HL-60 (cell line): Measurements from ENCODE around the gene RUNX3.

Experiments
- DNase-seq, 2 experiments: peaks; one replicate each; pipeline ENCODE4 v3.0.0-alpha.2; 2010 to 2020; ENCODE audit warnings: low read depth in 1 of 2, low spot score in 1 of 2
- H3K27ac ChIP-seq: fragments of 250-450 bp; sonication (Bioruptor Pico); replicated peaks from 2 replicates; pipeline ENCODE4 v1.5.1; 2020; ENCODE audit warnings: mild to moderate bottlenecking, moderate library complexity
- H3K27me3 ChIP-seq: fragments of 250-450 bp; sonication (Bioruptor Pico); 2 replicates; pipeline ENCODE4 v1.5.1; 2021; ENCODE audit warnings: mild to moderate bottlenecking, moderate library complexity; ENCODE audit not compliant: insufficient read depth, poor library complexity, severe bottlenecking
- H3K4me3 ChIP-seq: replicated peaks from 2 replicates; pipeline ENCODE4 v1.5.1; 2011; ENCODE audit warnings: mild to moderate bottlenecking, control low read depth, low read length; ENCODE audit not compliant: insufficient read depth
- GABPA ChIP-seq: IDR thresholded peaks from 2 replicates; pipeline ENCODE4 v1.6.1; 2012; ENCODE audit warnings: low read depth
- POLR2AphosphoS5 ChIP-seq: IDR thresholded peaks from 2 replicates; pipeline ENCODE4 v1.6.1; 2012; ENCODE audit warnings: low read depth
- SPI1 ChIP-seq: IDR thresholded peaks from 2 replicates; pipeline ENCODE4 v1.6.1; 2012; ENCODE audit warnings: low read depth, mild to moderate bottlenecking, borderline replicate concordance
- TF ChIP-seq, protein P1 (sequence below): IDR thresholded peaks from 2 replicates; pipeline ENCODE4 v1.6.1; 2012; ENCODE audit warnings: low read depth; ENCODE audit not compliant: insufficient replicate concordance
- TF ChIP-seq, protein P2 (sequence below): IDR thresholded peaks from one replicate; pipeline ENCODE4 v1.5.1; 2011; ENCODE audit warnings: low read length, control low read depth, inconsistent platforms; ENCODE audit not compliant: insufficient read depth

Gene RUNX3

DNA sequence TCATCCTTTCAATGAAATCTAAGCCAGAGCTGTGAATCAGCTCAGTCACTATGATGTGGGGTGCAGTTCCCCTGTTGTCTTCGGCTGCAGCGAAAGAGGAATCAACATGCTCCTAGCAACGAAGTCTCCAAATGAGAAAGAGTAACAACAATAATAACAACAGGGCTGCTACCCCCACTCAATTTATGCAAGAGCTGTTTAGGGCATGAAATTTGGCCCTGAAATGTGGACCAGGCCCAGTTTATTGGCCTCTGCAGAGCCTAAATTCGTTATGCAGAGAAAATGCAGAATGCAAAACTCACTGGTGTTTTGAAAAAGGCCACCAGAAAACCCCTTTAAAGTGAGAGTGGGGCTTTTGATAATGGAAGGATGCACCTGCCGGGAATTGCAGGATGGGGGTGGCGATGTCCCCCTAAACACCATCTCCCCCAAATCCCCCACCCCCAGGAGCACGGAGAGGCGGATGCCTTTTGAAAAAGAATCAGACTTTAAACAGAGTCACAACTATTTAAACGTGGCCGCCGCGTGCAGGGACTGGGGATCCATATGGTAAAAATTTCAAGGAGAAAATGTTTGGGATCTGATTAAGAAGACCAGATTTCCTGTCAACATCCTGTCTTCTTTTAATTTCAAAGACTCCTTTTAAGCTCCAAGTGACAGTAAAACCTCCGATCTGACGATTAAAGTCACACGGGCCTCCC lies 1.9 kb downstream of the RUNX3 start:
- peak in 1 of 2 experiments; percentile 61 for DNase-seq
- H3K4me3 ChIP-seq: peak overlapping the region; percentile 75
- H3K27ac ChIP-seq: peak overlapping the region; percentile 93
- no peaks in the 10 kb centered on the region for H3K27me3 ChIP-seq
- TF ChIP-seq, protein P1, sequence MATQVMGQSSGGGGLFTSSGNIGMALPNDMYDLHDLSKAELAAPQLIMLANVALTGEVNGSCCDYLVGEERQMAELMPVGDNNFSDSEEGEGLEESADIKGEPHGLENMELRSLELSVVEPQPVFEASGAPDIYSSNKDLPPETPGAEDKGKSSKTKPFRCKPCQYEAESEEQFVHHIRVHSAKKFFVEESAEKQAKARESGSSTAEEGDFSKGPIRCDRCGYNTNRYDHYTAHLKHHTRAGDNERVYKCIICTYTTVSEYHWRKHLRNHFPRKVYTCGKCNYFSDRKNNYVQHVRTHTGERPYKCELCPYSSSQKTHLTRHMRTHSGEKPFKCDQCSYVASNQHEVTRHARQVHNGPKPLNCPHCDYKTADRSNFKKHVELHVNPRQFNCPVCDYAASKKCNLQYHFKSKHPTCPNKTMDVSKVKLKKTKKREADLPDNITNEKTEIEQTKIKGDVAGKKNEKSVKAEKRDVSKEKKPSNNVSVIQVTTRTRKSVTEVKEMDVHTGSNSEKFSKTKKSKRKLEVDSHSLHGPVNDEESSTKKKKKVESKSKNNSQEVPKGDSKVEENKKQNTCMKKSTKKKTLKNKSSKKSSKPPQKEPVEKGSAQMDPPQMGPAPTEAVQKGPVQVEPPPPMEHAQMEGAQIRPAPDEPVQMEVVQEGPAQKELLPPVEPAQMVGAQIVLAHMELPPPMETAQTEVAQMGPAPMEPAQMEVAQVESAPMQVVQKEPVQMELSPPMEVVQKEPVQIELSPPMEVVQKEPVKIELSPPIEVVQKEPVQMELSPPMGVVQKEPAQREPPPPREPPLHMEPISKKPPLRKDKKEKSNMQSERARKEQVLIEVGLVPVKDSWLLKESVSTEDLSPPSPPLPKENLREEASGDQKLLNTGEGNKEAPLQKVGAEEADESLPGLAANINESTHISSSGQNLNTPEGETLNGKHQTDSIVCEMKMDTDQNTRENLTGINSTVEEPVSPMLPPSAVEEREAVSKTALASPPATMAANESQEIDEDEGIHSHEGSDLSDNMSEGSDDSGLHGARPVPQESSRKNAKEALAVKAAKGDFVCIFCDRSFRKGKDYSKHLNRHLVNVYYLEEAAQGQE: no peak
- peak; percentile 30; the same call in 1 of the 2 replicates for TF ChIP-seq SPI1

DNA sequence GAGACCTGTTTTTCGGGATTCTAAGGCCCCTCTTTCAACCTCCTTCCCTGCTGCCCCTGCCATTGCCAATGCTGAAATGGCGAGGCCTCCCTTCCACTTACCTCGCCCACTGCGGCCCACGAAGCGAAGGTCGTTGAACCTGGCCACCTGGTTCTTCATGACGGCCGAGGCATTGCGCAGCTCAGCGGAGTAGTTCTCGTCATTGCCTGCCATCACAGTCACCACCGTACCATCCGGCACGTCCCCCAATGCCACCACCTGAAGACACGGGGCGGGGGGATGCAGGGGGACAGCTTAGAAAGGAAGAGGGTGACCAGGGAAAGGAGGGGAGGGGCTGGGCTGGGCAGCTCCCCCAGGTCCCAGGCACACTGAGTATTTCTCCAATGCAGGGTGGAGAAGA lies 2.6 kb downstream of the RUNX3 start:
- Histone ChIP-seq H3K27ac (peak overlapping the region; percentile 93), H3K27me3 (no peaks in the 10 kb centered on the region), H3K4me3 (no peak overlapping the region)
- no peak for DNase-seq
- TF ChIP-seq, protein P2, sequence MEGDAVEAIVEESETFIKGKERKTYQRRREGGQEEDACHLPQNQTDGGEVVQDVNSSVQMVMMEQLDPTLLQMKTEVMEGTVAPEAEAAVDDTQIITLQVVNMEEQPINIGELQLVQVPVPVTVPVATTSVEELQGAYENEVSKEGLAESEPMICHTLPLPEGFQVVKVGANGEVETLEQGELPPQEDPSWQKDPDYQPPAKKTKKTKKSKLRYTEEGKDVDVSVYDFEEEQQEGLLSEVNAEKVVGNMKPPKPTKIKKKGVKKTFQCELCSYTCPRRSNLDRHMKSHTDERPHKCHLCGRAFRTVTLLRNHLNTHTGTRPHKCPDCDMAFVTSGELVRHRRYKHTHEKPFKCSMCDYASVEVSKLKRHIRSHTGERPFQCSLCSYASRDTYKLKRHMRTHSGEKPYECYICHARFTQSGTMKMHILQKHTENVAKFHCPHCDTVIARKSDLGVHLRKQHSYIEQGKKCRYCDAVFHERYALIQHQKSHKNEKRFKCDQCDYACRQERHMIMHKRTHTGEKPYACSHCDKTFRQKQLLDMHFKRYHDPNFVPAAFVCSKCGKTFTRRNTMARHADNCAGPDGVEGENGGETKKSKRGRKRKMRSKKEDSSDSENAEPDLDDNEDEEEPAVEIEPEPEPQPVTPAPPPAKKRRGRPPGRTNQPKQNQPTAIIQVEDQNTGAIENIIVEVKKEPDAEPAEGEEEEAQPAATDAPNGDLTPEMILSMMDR: no peak
- TF ChIP-seq SPI1 (no peak), POLR2AphosphoS5 (0 out of 2 replicates have a peak, but pooled peaks have one; percentile 24)

DNA sequence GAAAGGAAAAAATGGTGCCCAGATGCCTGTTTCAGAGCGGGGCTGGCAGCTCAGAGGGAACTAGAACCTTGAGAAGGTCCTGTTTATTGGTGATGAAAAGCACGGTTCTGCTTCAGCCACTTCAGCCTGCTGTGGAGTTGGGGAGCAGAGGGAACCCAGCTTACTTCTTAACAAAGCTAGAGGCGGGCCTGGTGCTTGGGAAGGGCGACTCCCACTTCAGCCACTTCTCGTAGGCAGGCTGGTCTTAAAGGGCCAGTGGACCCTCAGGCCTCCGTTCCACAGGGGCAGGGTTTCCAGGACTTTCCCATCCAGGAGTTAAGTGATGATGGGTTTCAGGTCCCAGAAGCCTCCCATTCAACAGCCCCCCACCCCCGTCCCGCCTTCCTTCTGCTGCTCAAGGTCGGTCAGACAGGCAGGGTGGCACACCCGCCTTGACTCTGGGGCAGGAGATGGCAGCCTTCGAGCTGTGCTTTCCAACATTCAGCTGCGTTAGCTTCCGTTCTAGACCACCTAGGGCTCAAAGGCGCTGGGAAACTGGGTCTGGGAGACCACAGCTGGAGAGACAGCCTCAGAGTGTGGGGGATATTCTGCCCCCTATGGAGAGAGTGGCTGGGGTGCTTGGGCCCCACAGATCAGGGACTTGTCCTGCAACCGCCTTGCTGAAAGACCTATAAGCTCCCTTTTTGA lies 3.4 kb downstream of the RUNX3 start:
- Histone ChIP-seq H3K4me3 (no peak overlapping the region), H3K27ac (no peak overlapping the region; the same call in 1 of the 2 replicates), H3K27me3 (no peaks in the 10 kb centered on the region)
- no peak for TF ChIP-seq GABPA
- TF ChIP-seq, protein P2: no peak
- TF ChIP-seq, protein P1: no peak
- no peak for TF ChIP-seq SPI1
- TF ChIP-seq POLR2AphosphoS5: no peak
- no peak for DNase-seq

DNA sequence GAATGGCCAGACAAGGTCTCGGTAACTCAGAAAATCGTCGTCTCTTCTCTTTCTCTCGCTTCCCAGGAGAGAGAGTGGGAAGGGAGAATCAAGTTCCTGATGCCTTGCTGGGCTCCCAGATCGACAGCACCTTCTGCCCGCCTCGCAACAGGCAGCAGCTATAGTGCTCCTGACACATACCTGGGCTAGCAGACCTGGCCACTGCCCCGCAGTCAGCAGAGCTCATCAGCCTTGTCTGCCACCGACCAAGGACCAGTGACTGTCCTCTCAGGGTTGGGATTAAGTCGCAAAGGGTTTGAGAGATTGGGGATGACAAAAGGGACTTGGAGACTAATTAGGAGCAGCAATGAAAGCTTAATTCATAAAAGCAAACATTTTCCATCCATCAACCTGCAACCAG lies 4.1 kb downstream of the RUNX3 start:
- no peak for DNase-seq
- no peak overlapping the region for H3K4me3 ChIP-seq
- no peak overlapping the region for H3K27ac ChIP-seq
- TF ChIP-seq, protein P1: no peak
- TF ChIP-seq, protein P2: no peak
- TF ChIP-seq SPI1: no peak
- no peak for TF ChIP-seq POLR2AphosphoS5
- no peak for TF ChIP-seq GABPA
- no peaks in the 10 kb centered on the region for H3K27me3 ChIP-seq
